GM03348 (cell line): ENCODE results near the gene UGT1A5.
"Not testable (repeated sequence)": the region's sequence is repeated elsewhere in the genome, so short reads cannot be mapped to it uniquely, and the experiment has no call there.

Experiments used
- DNase-seq: peaks from one replicate; pipeline ENCODE4 v3.0.0; 2012; ENCODE audit warnings: low spot score

UGT1A5 gene

GRCh38 chr2:233746475-233747282 lies 34.0 kb downstream of the UGT1A5 start:
- DNase-seq, result no peak

GRCh38 chr2:233747283-233747544 lies 34.5 kb downstream of the UGT1A5 start:
- no peak for DNase-seq

GRCh38 chr2:233750689-233751088 lies 38.0 kb downstream of the UGT1A5 start:
- not testable (repeated sequence) for DNase-seq

- not testable (repeated sequence) for DNase-seq
Measured at GRCh38 chr2:233751212-233752009, 38.7 kb downstream of the UGT1A5 start.

- DNase-seq, result no peak
Measured at GRCh38 chr2:233754872-233755611, 42.3 kb downstream of the UGT1A5 start.

GRCh38 chr2:233756429-233757081 lies 43.8 kb downstream of the UGT1A5 start:
- DNase-seq, result no peak

GRCh38 chr2:233758141-233758540 lies 45.4 kb downstream of the UGT1A5 start:
- DNase-seq, result no peak

GRCh38 chr2:233758849-233759248 lies 46.1 kb downstream of the UGT1A5 start:
- DNase-seq, result no peak

- DNase-seq, result no peak
Measured at GRCh38 chr2:233760043-233760442, 47.3 kb downstream of the UGT1A5 start, which contains the start of gene UGT1A1. TSS of gene UGT1A1 (plus strand) at chr2:233760270. CDS start at chr2:233760288, 18 bp downstream.

- no peak for DNase-seq
Measured at GRCh38 chr2:233761040-233761769, 48.5 kb downstream of the UGT1A5 start.

- peak; percentile 38 for DNase-seq
Measured at GRCh38 chr2:233764264-233764663, 51.6 kb downstream of the UGT1A5 start.

- no peak for DNase-seq
Measured at GRCh38 chr2:233764761-233765160, 52.1 kb downstream of the UGT1A5 start.

GRCh38 chr2:233766416-233766815 lies 53.7 kb downstream of the UGT1A5 start:
- no peak for DNase-seq

GRCh38 chr2:233768076-233768475 lies 55.4 kb downstream of the UGT1A5 start:
- no peak for DNase-seq

GRCh38 chr2:233769260-233769659 lies 56.6 kb downstream of the UGT1A5 start:
- no peak for DNase-seq

- no peak for DNase-seq
Measured at GRCh38 chr2:233772153-233772552, 59.4 kb downstream of the UGT1A5 start.

- DNase-seq, result no peak
Measured at GRCh38 chr2:233772583-233772982, 59.9 kb downstream of the UGT1A5 start.

GRCh38 chr2:233773854-233774253 lies 61.1 kb downstream of the UGT1A5 start:
- DNase-seq, result no peak

GRCh38 chr2:233775414-233775813 lies 62.7 kb downstream of the UGT1A5 start:
- no peak for DNase-seq

GRCh38 chr2:233778030-233778429 lies 65.3 kb downstream of the UGT1A5 start, which contains the start of gene MROH2A:
TSS of gene MROH2A (plus strand) at chr2:233778330. CDS start at chr2:233779359, 1,029 bp downstream.
- no peak for DNase-seq

- no peak for DNase-seq
Measured at GRCh38 chr2:233779722-233780121, 67.0 kb downstream of the UGT1A5 start.
